MCF 10A (cell line): ENCODE results near the gene TNNI2. TPM values are rescaled to one million over a fixed set of nuclear protein-coding genes. Genes with fewer than 3 reads are reported as not detected.

Experiments used
- BruUV-seq: library from RNA; stranded (reverse); fragments of 400-500 nt; replicated peaks from 2 replicates; lab custom pipeline; 2021; lab: Mats Ljungman, UMichigan
- CTCF ChIA-PET: fragments of 300-600 bp; sonication (Branson Sonifier 250); formaldehyde crosslinking; extraction: SDS; loops from one replicate; lab custom pipeline; 2021; ENCODE audit warnings: antibody characterized with exemption, inconsistent platforms; lab: Yijun Ruan, JAX
- POLR2A ChIA-PET: fragments of 300-600, 350-650 bp; sonication (Branson Sonifier 250); formaldehyde crosslinking; extraction: SDS; loops from one replicate; lab custom pipeline; 2020; ENCODE audit warnings: antibody characterized with exemption, inconsistent platforms; lab: Yijun Ruan, JAX
- DNase-seq: peaks from one replicate; pipeline ENCODE4 v3.0.0-alpha.2; 2018; ENCODE audit not compliant: unreplicated experiment
- H3K27ac Mint-ChIP-seq: one replicate; pipeline ENCODE4 v1.8.0; 2022; ENCODE audit warnings: mild to moderate bottlenecking, low read depth, mixed read lengths; ENCODE audit not compliant: unreplicated experiment
- H3K27me3 Mint-ChIP-seq: one replicate; pipeline ENCODE4 v1.8.0; 2022; ENCODE audit warnings: mixed read lengths; ENCODE audit not compliant: insufficient read depth, unreplicated experiment
- H3K36me3 Mint-ChIP-seq: one replicate; pipeline ENCODE4 v1.8.0; 2022; ENCODE audit warnings: mild to moderate bottlenecking, moderate library complexity, mixed read lengths; ENCODE audit not compliant: insufficient read depth, unreplicated experiment
- H3K4me1 Mint-ChIP-seq: one replicate; pipeline ENCODE4 v1.8.0; 2022; ENCODE audit warnings: mixed read lengths; ENCODE audit not compliant: insufficient read depth, unreplicated experiment
- H3K4me3 Mint-ChIP-seq: one replicate; pipeline ENCODE4 v1.8.0; 2022; ENCODE audit warnings: mild to moderate bottlenecking, moderate library complexity, mixed read lengths; ENCODE audit not compliant: unreplicated experiment
- H3K9me3 Mint-ChIP-seq: one replicate; pipeline ENCODE4 v1.8.0; 2022; ENCODE audit warnings: mixed read lengths; ENCODE audit not compliant: unreplicated experiment
- CTCF ChIP-seq: fragments of 200-600 bp; IDR thresholded peaks from one replicate; pipeline ENCODE4 v1.8.0; 2022; ENCODE audit warnings: antibody characterized with exemption, mild to moderate bottlenecking; ENCODE audit not compliant: unreplicated experiment
- intact Hi-C: fragments of 100-400 bp; cut with micrococcal nuclease; formaldehyde crosslinking; loops from 2 replicates; pipeline ENCODE4 v1.14.1; 2022
- total RNA-seq: library from RNA; stranded (reverse); gene quantifications from 2 replicates; pipeline ENCODE4 v1.2.3, GENCODE V29; 2022

Gene TNNI2
- total RNA-seq, 1 experiment from 2014 or later, result 77.7 TPM

GRCh38 chr11:1838077-1838425, 730 bp upstream of the TNNI2 start:
- no peak for DNase-seq
- H3K4me1 Mint-ChIP-seq, result peaks cover 24% of the 10 kb centered on the region
- intact Hi-C loops, result loop anchor here (5.0 to 10.0 kb wide), 2 partner anchors 39 to 283 kb away; no protein-coding TSS in a partner anchor
- peak overlapping the region; percentile 78 for H3K4me3 Mint-ChIP-seq
- POLR2A ChIA-PET, result interaction anchor here (1.0 to 1.4 kb wide), 2 partner anchors 8 to 75 kb away, joined by 3 to 4 read pairs; no protein-coding TSS in a partner anchor
- BruUV-seq, result no TSS peak
- CTCF ChIA-PET, result interaction anchor here (0.7 kb wide), 1 partner anchor 1127 kb away, joined by 3 read pairs; no protein-coding TSS in a partner anchor
- no peak overlapping the region for H3K27ac Mint-ChIP-seq
- peaks cover 48% of the 10 kb centered on the region for H3K36me3 Mint-ChIP-seq
- no peaks in the 10 kb centered on the region for H3K27me3 Mint-ChIP-seq
- no peak for TF ChIP-seq CTCF
- no peaks in the 10 kb centered on the region for H3K9me3 Mint-ChIP-seq

DNA sequence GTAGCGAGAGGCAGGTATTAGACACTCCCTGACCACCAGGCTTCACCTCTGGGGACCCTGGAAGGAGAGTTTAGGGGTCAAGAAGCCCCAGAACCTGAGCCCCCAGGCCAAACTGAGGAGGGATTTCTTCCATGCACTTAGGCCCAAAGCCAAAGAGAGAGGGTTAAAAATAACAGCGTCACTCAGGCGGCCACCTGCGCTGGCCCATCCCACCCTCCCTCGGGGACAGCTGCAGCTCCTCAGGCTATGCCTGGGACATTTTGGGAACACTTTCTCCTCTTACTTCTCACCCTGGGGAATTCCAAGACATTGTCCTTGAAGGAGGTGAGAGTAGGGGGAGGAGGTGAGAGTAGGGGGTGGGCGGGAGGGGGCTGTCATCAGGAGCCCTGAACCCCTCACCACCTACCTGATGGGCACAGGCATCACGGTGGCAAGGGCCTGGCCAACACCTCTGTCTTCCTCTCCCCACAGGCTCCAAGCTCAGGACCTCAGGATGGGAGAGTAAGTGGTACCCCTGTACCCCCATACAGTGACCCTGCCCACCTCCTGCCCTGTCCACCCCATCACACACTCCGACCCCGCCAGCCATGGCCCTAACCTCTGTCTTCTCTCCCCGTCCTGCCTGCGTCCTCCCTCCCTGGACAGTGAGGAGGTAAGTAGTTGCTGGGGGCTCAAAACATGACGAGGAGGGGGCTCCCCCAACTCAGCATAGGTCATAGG, 583 bp downstream of the TNNI2 start:
- intact Hi-C loops, result loop anchor here (5.0 to 10.0 kb wide), 2 partner anchors 38 to 285 kb away; no protein-coding TSS in a partner anchor
- CTCF ChIA-PET, result interaction anchor here (0.6 kb wide), 1 partner anchor 179 kb away, joined by 3 read pairs; no protein-coding TSS in a partner anchor
- Mint-ChIP-seq H3K27me3 (no peaks in the 10 kb centered on the region), H3K4me1 (peaks cover 23% of the 10 kb centered on the region), H3K36me3 (peaks cover 55% of the 10 kb centered on the region), H3K27ac (no peak overlapping the region), H3K4me3 (peak overlapping the region; percentile 21), H3K9me3 (no peaks in the 10 kb centered on the region)
- no peak for TF ChIP-seq CTCF
- no TSS peak for BruUV-seq
- no peak for DNase-seq
- POLR2A ChIA-PET, result interaction anchor here (0.6 to 1.4 kb wide), 3 partner anchors 9 to 996 kb away, joined by 3 to 4 read pairs (median 3); no protein-coding TSS in a partner anchor

DNA sequence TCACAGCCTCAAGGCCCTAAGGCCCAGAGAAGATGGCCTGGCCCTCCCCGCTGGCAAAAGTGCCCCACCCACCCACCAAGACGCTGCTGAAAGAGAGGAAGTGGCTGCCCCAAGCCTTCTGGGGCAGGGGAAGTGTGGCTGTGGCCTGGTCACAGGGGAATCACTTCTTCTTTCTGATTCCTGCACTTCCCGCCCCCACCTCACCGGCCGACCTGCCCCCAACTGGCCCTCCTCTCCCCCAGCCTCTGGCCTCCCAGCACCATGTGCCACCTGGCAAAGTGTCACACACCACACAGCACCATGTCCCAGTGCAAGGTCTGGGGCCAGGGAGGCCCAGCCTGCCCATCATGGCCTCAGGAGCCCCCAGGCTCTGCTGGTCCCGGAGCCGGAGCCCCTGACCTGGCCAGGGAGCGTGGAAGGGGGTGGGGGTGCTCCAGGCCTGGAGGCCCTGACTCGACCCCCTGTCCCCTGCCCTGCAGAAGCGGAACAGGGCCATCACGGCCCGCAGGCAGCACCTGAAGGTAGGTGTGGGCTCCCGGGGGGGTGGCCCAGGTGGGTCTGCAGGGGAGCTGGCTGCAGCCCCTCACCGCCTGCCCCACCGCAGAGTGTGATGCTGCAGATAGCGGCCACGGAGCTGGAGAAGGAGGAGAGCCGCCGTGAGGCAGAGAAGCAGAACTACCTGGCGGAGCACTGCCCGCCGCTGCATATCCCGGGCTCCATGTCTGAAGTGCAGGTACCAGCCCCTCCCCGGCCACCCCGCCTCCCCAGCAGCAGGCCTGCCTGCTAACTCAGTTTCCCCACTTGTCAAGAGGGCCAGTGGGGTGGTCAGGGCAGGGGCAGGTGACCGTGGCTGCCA, 1.4 kb downstream of the TNNI2 start:
- BruUV-seq, result no TSS peak
- H3K27ac Mint-ChIP-seq, result no peak overlapping the region
- no peaks in the 10 kb centered on the region for H3K9me3 Mint-ChIP-seq
- peaks cover 28% of the 10 kb centered on the region for H3K4me1 Mint-ChIP-seq
- TF ChIP-seq CTCF, result no peak
- ChIA-PET CTCF (interaction anchor here (0.8 kb wide), 1 partner anchor 312 kb away, joined by 3 read pairs; no protein-coding TSS in a partner anchor), POLR2A (interaction anchor here (0.8 kb wide), 1 partner anchor 78 kb away, joined by 3 read pairs; no protein-coding TSS in a partner anchor)
- H3K36me3 Mint-ChIP-seq, result peaks cover 55% of the 10 kb centered on the region
- no peak for DNase-seq
- no peaks in the 10 kb centered on the region for H3K27me3 Mint-ChIP-seq
- intact Hi-C loops, result loop anchor here (5.0 to 10.0 kb wide), 2 partner anchors 37 to 285 kb away; no protein-coding TSS in a partner anchor
- peak overlapping the region; percentile 21 for H3K4me3 Mint-ChIP-seq
